HG02885 (cell line): ENCODE data around the gene ANKRD16.
"Not testable (repeated sequence)": the region's sequence is repeated elsewhere in the genome, so short reads cannot be mapped to it uniquely, and the experiment has no call there.

Experiments
- ATAC-seq: cut with Tn5 transposase; IDR thresholded peaks from one replicate; pipeline ENCODE4 v1.9.1; 2021; ENCODE audit warnings: mild to moderate bottlenecking; ENCODE audit not compliant: unreplicated experiment, poor library complexity

The ANKRD16 gene

DNA sequence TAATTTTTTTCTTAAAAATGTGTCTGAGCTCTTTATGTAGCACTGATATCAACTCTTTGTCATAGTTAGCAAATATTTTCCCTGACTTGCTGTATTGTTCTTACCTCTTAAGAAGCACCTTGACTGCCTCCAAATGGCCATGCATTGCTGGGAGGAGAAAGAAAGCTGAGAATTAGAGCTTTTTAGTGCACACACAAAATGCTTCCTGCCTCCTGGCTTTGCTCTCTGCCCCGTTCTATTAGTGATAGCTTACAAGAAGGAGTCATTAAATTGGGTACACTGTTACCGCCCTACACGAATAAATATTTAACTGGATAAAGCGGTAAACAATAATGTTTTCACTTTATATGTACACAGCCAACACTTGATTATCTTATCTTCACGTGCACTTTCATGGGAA lies 4.1 kb downstream of the ANKRD16 start:
- ATAC-seq, result no peak

DNA sequence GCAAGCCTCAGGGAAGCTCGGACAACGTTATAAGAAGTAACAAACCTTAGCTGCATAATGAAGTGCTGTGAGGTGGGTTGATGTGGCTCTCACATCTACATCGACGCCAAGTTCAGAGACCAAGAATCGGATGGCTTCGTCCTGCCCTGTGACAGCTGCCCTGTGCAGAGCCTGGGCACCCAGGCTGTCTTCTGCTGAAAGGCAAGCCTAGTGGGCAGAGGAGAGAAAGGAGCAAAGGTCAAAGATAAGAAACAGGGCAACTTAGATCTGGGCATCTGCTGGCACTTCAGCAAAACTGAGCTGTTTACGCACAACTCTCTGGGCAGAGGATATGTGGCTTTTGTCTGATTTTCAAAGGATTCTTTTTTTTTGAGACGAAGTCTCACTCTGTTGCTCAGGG lies 6.7 kb downstream of the ANKRD16 start:
- ATAC-seq, result no peak

DNA sequence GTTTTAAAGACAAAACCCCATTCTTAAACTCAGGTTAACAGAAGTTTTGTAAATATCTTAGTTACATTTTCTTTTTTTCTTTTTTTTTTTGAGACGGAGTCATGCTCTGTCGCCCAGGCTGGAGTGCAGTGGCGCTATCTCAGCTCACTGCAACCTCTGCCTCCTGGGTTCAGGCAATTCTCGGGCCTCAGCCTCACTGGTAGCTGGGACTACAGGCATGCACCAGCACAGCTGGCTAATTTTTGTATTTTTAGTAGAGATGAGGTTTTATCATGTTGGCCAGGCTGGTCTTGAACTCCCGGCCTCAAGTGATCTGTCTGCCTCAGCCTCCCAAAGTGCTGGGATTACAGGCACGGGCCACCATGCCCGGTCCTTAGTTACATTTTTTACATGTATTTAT lies 12.7 kb downstream of the ANKRD16 start:
- ATAC-seq, result not testable (repeated sequence)

DNA sequence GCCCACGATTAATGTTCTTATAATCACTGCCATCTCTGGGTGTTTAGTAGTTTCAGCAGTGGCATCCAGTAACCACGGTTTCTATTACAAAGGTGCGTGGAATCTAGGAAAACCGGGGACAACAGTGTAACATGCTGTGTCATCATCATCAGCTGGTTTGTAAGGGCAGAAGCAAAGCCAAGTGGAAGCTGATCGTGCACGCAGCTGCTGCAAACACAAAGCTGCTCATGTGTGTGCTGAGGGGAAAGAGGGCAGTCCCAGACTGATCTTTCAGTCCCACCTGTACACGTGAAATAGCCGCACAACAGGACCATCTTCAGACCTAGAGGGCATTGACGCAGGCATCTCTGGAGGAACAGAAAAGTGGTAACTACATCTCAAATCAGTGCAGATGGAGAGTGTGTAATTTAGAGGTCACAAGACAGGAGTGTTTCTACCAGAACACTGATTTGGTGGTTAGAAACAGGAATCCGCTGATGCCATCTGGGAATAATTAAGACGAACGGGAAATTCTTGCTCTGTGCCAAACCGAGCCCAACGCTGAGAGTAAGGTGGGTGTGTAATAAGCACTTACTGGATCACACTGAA lies 13.4 kb downstream of the ANKRD16 start:
- ATAC-seq, result no peak

DNA sequence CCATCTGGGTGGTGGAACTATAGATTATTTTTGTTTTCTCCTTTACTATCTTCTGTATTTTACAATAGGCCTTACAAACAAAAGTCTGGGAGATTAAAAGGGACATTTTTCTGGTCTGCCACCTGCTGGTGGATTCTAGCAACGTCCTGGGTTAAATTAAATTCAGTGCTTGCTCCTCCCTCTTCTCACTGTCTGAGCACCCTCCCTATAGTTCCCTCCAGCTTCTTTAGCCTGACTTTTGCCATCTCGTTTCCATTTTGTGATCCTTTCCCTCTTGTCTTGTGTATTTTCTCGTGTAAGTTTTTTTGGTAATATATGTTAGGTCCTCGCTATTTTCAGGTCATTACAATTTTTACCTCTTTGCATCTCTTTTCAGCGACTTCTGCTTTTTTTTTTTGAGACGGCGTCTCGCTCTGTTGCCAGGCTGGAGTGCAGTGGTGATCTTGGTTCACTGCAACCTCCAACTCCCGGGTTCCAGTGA lies 16.1 kb downstream of the ANKRD16 start:
- ATAC-seq, result peak; percentile 86

DNA sequence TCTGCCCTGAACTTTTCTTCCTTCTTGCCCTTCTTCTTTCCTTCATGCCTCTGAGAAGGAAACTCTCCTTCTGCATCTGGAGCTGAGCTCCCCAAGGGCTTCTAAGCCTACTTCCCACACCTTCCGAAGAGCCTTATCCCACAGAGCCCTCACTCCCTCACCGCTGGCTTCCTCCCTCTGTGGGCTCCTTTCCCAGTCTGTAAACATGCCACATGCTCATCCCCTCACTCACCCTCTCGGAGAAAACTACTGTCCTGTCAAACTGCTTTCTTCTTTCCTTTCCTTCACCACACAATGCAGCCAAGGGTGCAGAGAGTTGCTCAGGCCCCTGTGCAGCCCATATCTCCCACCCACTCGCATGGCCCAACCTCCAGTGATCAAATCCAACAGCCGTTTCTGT lies 18.1 kb downstream of the ANKRD16 start:
- ATAC-seq, result no peak

DNA sequence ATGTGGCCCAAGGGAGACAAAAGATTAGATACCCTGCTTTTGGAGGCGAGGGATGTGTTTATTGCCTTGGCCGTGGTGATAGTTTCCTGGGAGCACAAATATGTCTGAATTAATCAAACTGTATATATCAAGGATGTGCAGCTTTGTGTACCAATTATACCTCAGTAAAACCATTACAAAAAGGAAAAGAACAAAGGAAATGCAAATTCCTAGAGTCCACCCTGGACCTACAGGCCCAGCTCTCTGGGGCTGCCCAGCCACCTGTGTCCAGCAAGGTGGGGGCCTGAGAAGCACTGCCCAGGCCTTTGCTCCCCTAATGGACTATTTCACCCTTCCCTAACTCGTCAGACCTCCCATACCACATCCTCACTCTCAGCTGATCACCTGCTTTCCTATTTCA lies 20.5 kb downstream of the ANKRD16 start:
- no peak for ATAC-seq

DNA sequence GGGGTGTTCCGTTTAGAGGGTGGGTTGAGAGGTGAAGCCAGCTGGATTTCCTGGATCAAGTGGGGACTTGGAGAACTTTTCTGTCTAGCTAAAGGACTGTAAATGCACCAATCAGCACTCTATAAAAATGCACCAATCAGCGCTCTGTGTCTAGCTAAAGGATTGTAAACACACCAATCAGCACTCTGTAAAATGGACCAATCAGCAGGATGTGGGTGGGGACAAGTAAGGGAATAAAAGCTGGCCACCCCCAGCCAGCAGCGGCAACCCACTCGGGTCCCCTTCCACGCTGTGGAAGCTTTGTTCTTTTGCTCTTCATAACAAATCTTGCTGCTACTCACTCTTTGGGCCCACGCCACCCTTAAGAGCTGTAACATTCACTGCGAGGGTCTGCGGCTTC lies 21.3 kb downstream of the ANKRD16 start:
- ATAC-seq, result not testable (repeated sequence)

DNA sequence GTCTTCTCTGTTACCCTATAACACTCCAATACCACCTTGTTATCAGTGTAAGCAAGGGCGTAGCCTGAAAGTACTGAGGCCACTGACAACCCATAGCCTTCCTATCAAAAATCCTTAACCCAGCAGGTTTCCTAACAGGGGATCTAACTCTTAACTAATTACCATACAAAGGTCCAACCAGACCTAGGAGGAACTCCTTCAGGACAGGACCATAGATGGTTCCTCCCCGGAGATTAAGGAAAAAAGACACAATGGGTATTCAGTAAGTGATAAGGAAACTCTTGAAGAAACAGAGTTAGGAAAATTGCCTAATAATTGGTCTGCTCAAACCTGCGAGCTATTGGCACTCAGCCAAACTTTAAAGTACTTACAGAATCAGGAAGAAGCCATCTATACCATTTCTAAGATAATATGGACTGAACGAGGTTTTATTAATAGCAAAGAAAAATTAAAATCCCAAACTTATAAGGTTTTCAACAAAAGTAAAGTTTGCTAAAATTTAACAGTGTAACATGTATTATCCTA lies 22.5 kb downstream of the ANKRD16 start:
- not testable (repeated sequence) for ATAC-seq

DNA sequence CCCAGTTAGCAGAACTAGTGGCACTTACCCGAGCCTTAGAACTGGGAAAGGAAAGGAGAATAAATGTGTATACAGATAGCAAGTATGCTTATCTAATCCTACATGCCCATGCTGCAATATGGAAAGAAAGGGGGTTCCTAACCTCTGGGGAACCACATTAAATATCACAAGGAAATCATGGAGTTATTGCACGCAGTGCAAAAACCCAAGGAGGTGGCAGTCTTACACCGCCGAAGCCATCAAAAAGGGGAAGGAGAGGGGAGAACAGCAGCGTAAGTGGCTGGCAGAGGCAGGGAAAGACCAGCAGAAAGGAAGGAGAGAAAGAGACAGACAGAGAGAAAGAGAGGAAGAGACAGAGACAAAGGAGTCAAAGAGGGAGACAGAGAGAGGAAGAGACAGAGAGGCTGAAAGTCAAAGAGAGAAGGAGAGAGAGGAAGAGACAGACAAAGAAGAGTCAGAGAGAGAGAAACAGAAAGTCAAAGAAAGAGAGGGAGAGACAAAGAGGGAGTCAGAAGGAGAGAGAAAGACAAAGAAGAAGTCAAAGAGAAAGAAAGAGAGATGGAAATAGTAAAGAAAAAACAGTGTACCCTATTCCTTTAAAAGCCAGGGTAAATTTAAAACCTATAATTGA lies 23.1 kb downstream of the ANKRD16 start:
- ATAC-seq, result not testable (repeated sequence)

DNA sequence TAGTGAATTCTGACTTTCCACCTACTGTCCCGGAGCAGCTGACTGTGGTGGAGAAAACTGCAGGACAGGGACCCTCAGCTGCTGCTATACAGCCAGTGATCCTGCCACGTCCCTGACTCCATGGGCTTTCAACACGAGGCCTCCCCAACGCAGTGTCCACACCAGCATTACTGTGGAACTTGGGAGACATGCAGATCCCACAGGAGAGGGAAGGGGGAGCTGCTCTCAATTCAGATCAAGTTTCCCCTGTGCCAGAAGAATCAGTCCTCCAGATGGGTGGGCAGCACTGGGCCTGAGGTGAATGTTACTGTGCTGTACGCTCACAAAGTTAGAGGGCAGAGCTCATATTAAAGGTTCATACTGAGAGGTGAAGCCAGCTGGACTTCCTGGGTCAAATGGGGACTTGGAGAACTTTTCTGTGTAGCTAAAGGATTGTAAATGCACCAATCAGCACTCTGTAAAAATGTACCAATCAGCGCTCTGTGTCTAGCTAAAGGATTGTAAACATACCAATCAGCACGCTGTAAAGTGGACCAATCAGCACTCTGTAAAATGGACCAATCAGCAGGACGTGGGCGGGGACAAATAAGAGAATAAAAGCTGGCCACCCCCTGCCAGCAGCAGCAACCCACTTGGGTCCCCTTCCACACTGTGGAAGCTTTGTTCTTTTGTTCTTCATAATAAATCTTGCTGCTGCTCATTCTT lies 26.6 kb downstream of the ANKRD16 start:
- ATAC-seq, result not testable (repeated sequence)

DNA sequence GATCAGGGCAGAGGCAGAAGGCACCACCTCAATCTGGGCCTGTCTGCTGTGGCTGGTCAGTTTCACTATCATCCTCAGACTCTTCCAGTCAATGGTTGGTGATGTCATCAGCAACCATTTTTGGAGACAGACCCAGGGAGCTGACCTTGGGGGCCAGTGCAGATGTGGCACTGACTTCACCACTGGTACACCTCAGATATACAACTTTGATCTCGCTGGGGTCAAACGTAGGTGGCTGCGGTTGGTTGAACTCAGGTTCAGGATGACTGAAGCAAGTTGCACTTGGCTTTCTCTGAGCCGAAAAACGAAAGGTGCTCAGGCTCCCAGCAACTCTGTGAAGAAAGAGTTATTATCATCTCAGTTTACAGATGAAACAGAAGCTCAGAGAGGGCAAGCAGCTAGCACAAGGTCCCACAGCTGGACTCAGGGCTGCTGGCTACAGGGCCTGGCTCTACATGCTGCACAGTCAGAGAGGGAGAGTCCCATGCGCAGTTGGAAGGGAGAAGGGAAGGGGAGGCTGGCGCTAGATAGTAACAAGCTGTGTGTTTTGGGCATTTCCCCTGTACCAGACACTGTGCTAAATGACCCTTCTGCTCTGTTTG lies 27.2 kb downstream of the ANKRD16 start:
- peak; percentile 97 for ATAC-seq

DNA sequence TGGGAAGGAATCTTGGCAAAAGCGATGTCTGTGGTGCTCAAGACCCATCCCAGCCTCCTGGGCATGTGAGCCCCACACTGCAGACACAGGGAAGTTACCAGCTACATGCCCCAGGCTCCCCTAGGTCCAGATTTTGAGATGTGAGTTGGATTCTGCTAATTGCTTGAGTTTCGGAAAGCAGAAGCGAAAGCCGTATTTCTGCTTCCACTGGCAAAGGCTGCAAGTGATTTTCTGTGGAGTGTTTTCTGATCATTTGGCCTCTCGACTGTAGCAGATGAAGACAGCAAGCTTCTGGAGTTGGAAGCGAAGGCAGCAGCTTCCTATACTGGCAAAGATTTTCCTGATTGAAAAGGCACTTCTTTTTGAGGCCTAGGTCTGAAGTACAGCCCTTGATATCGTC lies 29.6 kb downstream of the ANKRD16 start:
- ATAC-seq, result no peak

DNA sequence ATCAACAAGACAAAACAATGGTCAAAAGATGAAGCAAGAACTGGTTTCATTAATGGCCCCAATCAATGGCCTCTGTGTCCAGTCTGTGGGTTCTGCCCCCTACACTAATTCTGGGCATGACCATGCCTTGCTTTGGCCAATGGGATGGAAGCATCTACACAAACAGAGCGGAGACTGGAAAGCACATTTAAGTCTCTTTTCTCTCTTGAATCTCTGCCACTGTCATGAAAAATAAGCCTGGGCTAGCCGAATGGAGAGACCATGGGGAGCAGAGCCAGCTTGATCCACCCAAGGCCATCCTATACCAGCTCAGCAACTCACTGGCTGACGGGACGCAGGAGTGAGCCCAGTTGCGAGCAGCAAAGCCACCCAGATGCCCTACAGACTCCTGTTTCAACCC lies 30.9 kb downstream of the ANKRD16 start:
- no peak for ATAC-seq

DNA sequence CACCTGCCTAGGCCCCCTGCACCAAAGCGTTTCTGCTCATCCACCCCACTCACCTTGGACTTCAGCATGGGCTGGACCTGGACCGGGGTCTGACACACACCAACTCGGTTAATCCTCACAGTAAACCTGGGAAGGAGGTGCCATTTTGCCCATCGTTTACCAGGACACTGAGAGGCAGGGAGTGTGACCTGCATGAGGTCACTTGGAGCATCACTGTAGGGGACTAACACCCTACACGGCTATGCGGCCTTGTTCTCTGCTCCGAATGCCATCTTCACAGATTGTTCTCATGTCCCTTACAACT lies 33.0 kb downstream of the ANKRD16 start:
- no peak for ATAC-seq

DNA sequence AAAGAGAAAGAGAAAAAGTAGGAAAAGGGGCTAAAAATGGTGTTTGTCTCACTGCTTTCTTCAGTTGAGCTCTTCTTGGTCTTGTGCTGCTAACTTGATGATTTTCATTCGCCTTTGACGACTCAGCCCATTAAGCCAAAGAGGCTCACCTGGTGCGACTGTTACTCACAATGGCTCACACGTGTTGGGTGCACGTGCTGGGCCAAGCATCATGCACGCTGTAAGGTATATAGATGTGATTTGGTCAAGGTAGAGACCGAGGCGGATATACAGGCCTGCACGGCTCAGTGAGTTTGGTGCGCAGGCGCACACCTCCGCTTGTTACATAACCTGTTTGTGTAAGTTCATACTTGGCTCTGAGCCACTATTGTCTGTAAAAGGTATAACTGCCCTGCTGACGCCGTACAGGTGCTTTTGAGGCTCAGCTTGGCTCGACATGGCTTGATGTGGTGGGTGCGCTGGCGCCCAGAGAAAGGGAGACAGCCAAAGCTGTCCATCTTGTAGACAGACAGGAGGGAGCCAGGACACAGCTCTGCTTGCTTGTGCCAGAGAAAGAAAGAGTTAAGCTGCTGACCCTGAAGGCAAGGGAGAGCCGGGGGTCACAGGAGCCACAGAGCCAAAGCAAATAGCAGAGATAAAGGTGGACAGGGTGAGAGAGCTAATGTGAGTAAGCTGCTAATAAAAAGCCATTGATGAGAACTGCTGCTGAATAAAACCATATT lies 33.6 kb downstream of the ANKRD16 start:
- no peak for ATAC-seq

DNA sequence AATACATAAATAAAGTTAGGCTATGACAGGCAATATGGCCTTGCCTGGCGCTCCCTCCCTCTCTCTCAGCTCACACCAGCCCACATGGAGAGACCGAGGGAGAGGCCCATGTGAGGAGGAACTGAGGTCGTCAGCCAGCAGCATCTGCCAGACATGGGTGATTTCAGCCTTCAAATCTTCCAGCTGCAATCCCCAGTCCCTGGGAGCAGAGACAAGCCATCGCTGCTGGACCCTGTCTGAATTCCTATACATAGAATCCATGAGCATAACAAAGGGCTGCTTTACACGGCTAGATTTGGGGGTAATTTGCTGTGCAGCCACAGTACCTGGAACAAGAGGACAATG lies 35.6 kb downstream of the ANKRD16 start:
- no peak for ATAC-seq

DNA sequence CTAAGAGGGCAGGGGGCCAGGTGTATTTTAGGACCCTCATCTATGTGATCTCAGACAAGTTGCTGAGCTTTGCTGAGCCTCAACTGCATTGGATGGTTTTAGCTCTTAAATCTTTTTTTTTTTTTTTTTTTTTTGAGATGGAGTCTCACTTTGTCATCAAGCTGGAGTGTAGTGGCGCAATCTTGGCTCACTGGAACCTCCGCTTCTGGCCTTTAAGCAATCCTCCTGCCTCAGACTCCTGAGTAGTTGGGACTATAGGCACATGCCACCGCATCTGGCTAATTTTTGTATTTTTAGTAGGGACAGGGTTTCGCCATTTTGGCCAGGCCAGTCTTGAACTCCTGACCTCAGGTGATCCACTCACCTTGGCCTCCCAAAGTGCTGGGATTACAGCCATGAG lies 43.0 kb downstream of the ANKRD16 start:
- not testable (repeated sequence) for ATAC-seq

DNA sequence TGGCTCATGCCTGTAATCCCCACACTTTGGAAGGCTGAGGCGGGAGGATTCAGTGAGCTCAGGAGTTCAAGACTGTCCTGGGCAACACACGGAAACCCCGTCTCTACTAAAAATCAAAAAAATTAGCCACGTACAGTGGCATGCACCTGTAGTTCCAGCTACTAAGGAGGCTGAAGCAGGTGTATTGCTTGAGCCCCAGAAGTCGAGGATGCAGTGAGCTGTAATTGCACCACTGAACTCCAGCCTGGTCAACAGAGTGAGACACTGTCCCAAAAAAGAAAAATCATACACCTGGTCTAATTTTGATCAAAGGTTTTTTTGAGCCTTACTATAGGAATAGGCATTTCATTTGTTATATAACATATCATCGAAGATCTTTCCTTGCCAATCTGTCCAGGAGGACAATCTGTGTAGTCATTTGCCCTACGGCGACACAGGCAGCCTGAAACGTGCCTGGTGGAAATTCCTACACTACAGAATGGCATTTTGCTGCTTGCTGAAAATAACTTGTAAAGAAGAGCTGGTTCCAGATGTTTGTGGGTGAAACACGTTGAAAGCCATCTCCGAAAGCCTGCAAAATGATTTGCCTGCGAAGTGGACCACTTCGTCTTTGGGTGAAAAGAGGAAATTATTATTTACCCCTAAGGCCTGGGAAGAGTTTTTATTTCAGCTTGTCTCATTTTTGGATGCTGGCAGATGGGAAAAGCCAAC lies 45.2 kb downstream of the ANKRD16 start:
- no peak for ATAC-seq

DNA sequence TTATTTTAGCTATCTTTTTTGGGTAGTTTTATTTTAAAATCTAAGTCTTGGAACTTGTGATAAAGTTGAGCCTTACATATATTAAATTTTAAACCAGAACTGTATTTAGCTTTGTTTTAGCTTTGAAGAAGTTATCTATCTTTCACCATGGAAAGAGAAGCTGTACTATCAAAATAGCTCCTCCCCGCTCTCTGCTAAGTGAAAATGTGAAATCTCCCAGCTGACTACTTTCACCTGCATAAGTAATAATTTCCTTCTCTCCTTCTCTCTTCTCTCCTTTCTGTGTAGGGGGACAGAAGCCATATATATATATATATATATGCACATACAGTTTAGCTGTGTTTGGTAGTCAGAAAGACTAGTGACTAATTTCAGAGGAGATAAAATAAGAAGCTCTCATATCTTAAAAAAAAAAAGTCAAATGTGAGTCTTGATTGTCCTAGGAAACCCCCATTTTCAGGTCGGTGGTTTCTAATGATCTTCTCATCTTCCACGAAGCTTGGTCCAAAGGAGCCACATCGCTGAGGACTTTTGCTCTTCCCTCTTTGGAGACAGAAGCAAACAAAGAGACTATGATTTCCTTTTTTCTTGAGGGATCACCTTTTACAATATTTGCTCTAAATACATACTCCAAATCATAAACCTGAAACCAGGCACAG lies 45.9 kb downstream of the ANKRD16 start:
- ATAC-seq, result peak; percentile 30
